Spleen (tissue), 11 donors: ENCODE results near the gene SERPINA9. TPM values are rescaled to one million over a fixed set of nuclear protein-coding genes. Genes with fewer than 3 reads are reported as not detected.

Source experiments
- DNase-seq: peaks from one replicate; pipeline ENCODE4 v3.0.0-alpha.2; 2020
- H3K27ac ChIP-seq, 8 donors: fragments of 200-600 bp; sonication (generic) in 7 of 8; 1 replicate in 4 of 8; 2 replicates in 4 of 8; pipeline versions ENCODE4 v1.5.0 to v1.8.0; 2016 to 2021; ENCODE audit warnings: inconsistent platforms in 4 of 8, mild to moderate bottlenecking in 4 of 8, moderate library complexity in 1 of 8
- H3K27me3 ChIP-seq, 7 donors: fragments of 200-600 bp; sonication (generic) in 6 of 7; replicated peaks in 1 of 7; 1 replicate in 4 of 7; 2 replicates in 3 of 7; pipeline versions ENCODE4 v1.5.0 to v1.8.0; 2016 to 2021; ENCODE audit warnings: inconsistent platforms in 3 of 7, mild to moderate bottlenecking in 1 of 7
- H3K36me3 ChIP-seq, 6 donors: fragments of 200-600 bp; sonication (generic) in 5 of 6; 1 replicate in 4 of 6; 2 replicates in 2 of 6; pipeline versions ENCODE4 v1.5.0 to v1.8.0; 2016 to 2021; ENCODE audit warnings: inconsistent platforms in 2 of 6
- H3K4me1 ChIP-seq, 6 donors: fragments of 200-600 bp; sonication (generic) in 5 of 6; 1 replicate in 3 of 6; 2 replicates in 3 of 6; pipeline versions ENCODE4 v1.5.0 to v1.8.0; 2016 to 2021; ENCODE audit warnings: inconsistent platforms in 3 of 6
- H3K4me3 ChIP-seq, 8 donors: fragments of 200-600 bp; sonication (generic) in 7 of 8; 1 replicate in 4 of 8; 2 replicates in 4 of 8; pipeline versions ENCODE4 v1.5.0 to v1.8.0; 2016 to 2021; ENCODE audit warnings: inconsistent platforms in 4 of 8, mild to moderate bottlenecking in 4 of 8, moderate library complexity in 2 of 8
- H3K9me3 ChIP-seq, 8 donors: fragments of 200-600 bp; sonication (generic) in 7 of 8; 1 replicate in 4 of 8; 2 replicates in 4 of 8; pipeline versions ENCODE4 v1.5.0 to v1.8.0; 2016 to 2021; ENCODE audit warnings: inconsistent platforms in 4 of 8
- POLR2A ChIP-seq, 3 donors: fragments of 450-650 bp; IDR thresholded peaks; one replicate each; pipeline ENCODE4 v1.5.1; 2017; ENCODE audit warnings: antibody characterized with exemption in 3 of 3, mild to moderate bottlenecking in 1 of 3
- POLR2AphosphoS5 ChIP-seq, 3 donors: sonication (generic); formaldehyde crosslinking; IDR thresholded peaks; one replicate each; pipeline ENCODE4 v1.5.1; 2017; ENCODE audit warnings: antibody characterized with exemption in 3 of 3
- WGBS, 5 donors: extraction: QIAGEN DNeasy Blood & Tissue Kit in 3 of 5; methylation state at CpG; one replicate each; pipeline versions ENCODE4 v1.1.5 to v1.1.7; 2013 to 2018; 5-methylcytosine and 5-hydroxymethylcytosine counted together
- intact Hi-C: fragments of 100-400 bp; cut with DNase I; formaldehyde crosslinking; loops from one replicate; pipeline ENCODE4 v1.15.0; 2023; ENCODE audit warnings: low total_unique reads
- polyA plus RNA-seq, 3 donors: library from polyadenylated mRNA; stranded (reverse); fragments of 200-250 nt; gene quantifications; one replicate each; pipeline ENCODE4 v1.2.1, GENCODE V29; 2013
- total RNA-seq, 7 donors: library from RNA; depleted of rRNA in 3 of 7; stranded (reverse); fragments of >200 nt in 3 of 7; fragmentation: NEBNext Ultra II Directional in 4 of 7; extraction: Animal tissue kit (Norgen Biotek cat#: 25700) in 4 of 7; gene quantifications; one replicate each; pipeline versions ENCODE4 v1.1.0 to v1.2.1, GENCODE V29; 2016 to 2021
- TF ChIP-seq, protein P1 (sequence below), 11 experiments: fragments of 200-600 bp in 7 of 11; fragments of 450-650 bp in 4 of 11; sonication (generic) in 4 of 11; IDR thresholded peaks in 8 of 11; conservative IDR thresholded peaks in 3 of 11; 1 replicate in 7 of 11; 2 replicates in 4 of 11; pipeline versions ENCODE4 v1.4.0 to v1.8.0; 2016 to 2021; ENCODE audit warnings: antibody characterized with exemption in 11 of 11, inconsistent platforms in 4 of 11, mild to moderate bottlenecking in 1 of 11
- donor health status: healthy with polysubstance abuse.
- donor health status: DM: no; HTN: no; CAD: no; lungs with moderate emphysema.
- donor health status: DM: no; HTN: no; CAD: no.
- donor health status: Bipolar disorder and iron deficiency.
- donor health status: healthy.
- donor health status: DM: no; HTN: no; CAD: no.
- donor health status: DM: yes; HTN: yes; CAD: no.

The SERPINA9 gene
- total and polyA plus RNA-seq, 10 donors = 0.10 to 8.9 (median 0.65) TPM; not detected in 7

DNA sequence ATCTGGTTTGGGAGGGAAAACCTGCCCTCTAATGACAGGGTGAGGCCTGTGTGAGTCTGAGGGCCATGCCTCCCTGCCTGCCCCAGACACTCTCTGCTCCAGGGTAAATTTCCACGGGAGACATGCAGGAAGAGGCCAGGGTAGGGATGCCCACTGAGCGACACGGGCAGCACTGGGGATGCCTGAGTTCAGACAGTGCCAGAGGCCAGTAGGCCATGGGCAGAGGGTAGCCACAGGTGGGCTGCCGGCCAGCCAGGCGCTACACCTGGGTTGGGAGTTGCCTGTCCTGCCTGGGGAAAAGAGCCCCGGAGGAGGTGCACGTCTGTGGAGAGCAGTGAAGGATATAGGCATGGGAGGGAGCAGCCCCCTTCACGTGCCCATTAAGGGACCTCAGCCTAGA, 29.6 kb upstream of the SERPINA9 start:
- Histone ChIP-seq H3K27ac (no peak overlapping the region), H3K9me3 (no peaks in the 10 kb centered on the region), H3K27me3 (peaks cover 0 to 22% (median 0%) of the 10 kb centered on the region in 7 donors), H3K36me3 (no peaks in the 10 kb centered on the region), H3K4me3 (no peak overlapping the region), H3K4me1 (no peaks in the 10 kb centered on the region)
- 77 to 90% (median 84%) methylated on average over 8 of the region's 8 CpGs for WGBS, 5 donors
- intact Hi-C loops = no loop called here
- TF ChIP-seq, protein P1, sequence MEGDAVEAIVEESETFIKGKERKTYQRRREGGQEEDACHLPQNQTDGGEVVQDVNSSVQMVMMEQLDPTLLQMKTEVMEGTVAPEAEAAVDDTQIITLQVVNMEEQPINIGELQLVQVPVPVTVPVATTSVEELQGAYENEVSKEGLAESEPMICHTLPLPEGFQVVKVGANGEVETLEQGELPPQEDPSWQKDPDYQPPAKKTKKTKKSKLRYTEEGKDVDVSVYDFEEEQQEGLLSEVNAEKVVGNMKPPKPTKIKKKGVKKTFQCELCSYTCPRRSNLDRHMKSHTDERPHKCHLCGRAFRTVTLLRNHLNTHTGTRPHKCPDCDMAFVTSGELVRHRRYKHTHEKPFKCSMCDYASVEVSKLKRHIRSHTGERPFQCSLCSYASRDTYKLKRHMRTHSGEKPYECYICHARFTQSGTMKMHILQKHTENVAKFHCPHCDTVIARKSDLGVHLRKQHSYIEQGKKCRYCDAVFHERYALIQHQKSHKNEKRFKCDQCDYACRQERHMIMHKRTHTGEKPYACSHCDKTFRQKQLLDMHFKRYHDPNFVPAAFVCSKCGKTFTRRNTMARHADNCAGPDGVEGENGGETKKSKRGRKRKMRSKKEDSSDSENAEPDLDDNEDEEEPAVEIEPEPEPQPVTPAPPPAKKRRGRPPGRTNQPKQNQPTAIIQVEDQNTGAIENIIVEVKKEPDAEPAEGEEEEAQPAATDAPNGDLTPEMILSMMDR (IDR thresholded peaks at IDR 0.05 in 8 of 11, conservative IDR thresholded peaks at IDR 0.05 in 3 of 11) = no peak
- no peak for TF ChIP-seq POLR2AphosphoS5 (IDR thresholded peaks at IDR 0.05)
- TF ChIP-seq POLR2A (IDR thresholded peaks at IDR 0.05) = no peak
- DNase-seq = no peak

DNA sequence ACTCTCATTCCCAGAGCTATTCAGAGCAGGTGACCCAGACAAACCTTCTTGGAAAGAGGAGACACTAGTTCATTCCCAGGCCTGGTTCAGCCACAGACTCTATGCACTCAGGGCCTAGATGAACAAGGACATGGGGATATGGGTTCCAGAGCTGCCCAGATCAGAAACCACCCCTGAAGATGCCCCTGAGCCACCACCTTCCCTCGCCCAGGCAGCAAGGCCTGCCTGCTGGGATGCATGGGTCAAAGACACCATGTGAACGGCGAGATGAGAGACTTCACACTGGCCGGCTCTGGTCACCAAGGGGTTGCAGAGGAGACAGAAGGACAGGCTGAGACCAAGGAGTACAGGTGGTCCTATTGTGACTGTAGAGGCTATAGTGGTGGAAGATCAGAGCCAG, 29.2 kb upstream of the SERPINA9 start:
- H3K4me3 ChIP-seq = no peak overlapping the region
- peaks cover 0 to 26% (median 0%) of the 10 kb centered on the region in 7 donors for H3K27me3 ChIP-seq
- H3K9me3 ChIP-seq = no peaks in the 10 kb centered on the region
- intact Hi-C loops = no loop called here
- no peaks in the 10 kb centered on the region for H3K4me1 ChIP-seq
- TF ChIP-seq POLR2AphosphoS5 (IDR thresholded peaks at IDR 0.05) = no peak
- TF ChIP-seq, protein P1 (IDR thresholded peaks at IDR 0.05 in 8 of 11, conservative IDR thresholded peaks at IDR 0.05 in 3 of 11) = no peak
- no peak for TF ChIP-seq POLR2A (IDR thresholded peaks at IDR 0.05)
- WGBS, 5 donors = 87 to 95% (median 93%) methylated on average over 4 of the region's 4 CpGs; no CpG with 5 or more reads in 1 of the 5 donors
- H3K27ac ChIP-seq = no peak overlapping the region
- no peaks in the 10 kb centered on the region for H3K36me3 ChIP-seq
- no peak for DNase-seq

GRCh38 chr14:94501588-94502516, 25.9 kb upstream of the SERPINA9 start:
- Histone ChIP-seq H3K36me3 (no peaks in the 10 kb centered on the region), H3K4me3 (no peak overlapping the region), H3K4me1 (no peaks in the 10 kb centered on the region), H3K27ac (no peak overlapping the region), H3K27me3 (peaks cover 0 to 26% (median 0%) of the 10 kb centered on the region in 7 donors), H3K9me3 (no peaks in the 10 kb centered on the region)
- 72 to 87% (median 79%) methylated on average over 15 to 16 of the region's 16 CpGs for WGBS, 5 donors
- TF ChIP-seq POLR2AphosphoS5 (IDR thresholded peaks at IDR 0.05) = no peak
- TF ChIP-seq POLR2A (IDR thresholded peaks at IDR 0.05) = no peak
- TF ChIP-seq, protein P1 (IDR thresholded peaks at IDR 0.05 in 8 of 11, conservative IDR thresholded peaks at IDR 0.05 in 3 of 11) = no peak
- intact Hi-C loops = no loop called here
- DNase-seq = no peak

DNA sequence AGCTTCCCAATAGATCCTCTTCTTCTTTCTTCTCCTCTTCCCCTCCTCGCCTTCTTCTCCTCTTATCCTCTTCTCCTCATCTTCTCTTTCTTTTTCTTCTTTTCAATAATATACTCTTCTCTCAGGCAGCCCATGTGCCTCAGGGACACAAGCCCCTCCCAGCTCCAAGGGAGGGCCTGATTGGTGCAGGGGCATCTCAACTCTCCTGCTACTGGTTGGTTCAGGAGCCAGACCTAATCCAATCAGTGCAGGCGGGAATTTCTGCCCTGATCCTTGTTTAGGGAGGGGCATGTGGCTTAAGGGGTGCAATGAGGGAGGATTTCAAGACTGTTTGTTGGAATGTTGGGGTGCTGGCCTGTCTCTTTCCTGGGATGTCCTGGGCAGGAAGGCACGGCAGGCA, 24.3 kb upstream of the SERPINA9 start:
- no peak overlapping the region for H3K27ac ChIP-seq
- intact Hi-C loops = no loop called here
- peaks cover 0 to 20% (median 0%) of the 10 kb centered on the region in 7 donors for H3K27me3 ChIP-seq
- no peak overlapping the region for H3K4me3 ChIP-seq
- H3K9me3 ChIP-seq = no peaks in the 10 kb centered on the region
- WGBS, 5 donors = 70 to 80% (median 76%) methylated on average over 3 of the region's 3 CpGs
- TF ChIP-seq POLR2AphosphoS5 (IDR thresholded peaks at IDR 0.05) (no peak), POLR2A (IDR thresholded peaks at IDR 0.05) (no peak)
- TF ChIP-seq, protein P1 (IDR thresholded peaks at IDR 0.05 in 8 of 11, conservative IDR thresholded peaks at IDR 0.05 in 3 of 11) = no peak
- no peak for DNase-seq
- H3K4me1 ChIP-seq = no peaks in the 10 kb centered on the region
- H3K36me3 ChIP-seq = no peaks in the 10 kb centered on the region
